A204.1 (cell line): ENCODE results near the gene SLC17A3.

Source experiments
- FAIRE-seq: peaks from 2 replicates; lab custom pipeline; 2012; peaks lifted over from hg19 to GRCh38; lab: Jason Lieb, UNC

SLC17A3 gene

DNA sequence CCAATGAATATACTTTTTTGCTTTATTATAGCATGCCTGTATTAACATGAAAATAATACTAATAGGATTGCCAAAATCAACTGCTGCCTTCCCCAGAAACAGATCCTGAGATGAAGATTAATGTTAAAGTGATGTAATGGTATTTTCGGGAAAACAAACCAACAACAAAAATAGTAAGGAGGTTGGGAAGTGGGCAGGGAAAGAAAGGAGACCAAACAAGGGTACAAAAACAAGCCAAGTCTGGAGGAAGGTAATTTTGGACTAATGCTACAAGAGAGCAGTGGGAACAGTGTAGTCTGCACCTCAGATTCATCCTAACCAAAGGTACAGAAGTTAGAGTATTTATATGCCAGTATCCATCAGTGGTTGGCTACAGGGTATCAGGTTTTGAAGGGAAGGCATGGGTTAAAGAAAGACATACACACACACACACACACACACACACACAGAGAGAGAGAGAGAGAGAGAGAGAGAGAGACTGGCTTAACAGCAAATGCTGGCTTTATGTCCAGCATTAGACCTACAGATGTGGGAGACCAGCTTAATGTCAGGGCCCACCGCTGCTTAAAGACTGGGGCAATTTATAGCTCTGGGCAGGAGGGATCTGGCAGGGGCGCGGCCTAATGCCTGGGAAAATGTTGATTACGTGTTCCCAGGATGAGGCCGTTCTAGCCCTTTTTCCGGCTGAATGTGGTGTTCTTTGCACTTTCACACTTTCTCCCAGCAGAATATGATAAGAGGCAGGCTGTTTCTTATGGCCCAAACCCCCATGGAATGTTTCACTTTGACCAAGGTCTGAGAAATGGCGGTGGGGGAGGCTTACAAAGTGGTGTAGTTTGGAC is 38.4 kb downstream of the SLC17A3 start:
- no peak for FAIRE-seq

DNA sequence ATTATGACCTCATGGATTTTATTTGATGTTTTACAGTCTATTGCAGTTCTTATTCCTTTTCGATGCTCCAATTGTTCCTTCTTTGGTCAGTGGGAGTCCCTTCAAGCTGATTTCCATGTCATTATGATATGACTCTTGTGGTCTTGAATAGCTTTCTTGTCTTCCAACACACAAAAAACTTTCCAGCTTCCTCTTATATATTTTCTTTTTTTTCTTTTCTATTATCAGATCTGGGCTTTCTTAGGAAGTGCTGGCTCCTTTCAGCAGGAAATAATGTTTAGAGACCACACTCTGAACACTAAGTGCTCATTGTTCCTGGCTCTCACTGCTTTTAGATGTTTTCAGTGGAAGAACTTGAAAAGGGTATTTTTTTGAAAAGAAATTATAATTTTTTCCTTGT is 39.1 kb downstream of the SLC17A3 start:
- FAIRE-seq, result no peak

DNA sequence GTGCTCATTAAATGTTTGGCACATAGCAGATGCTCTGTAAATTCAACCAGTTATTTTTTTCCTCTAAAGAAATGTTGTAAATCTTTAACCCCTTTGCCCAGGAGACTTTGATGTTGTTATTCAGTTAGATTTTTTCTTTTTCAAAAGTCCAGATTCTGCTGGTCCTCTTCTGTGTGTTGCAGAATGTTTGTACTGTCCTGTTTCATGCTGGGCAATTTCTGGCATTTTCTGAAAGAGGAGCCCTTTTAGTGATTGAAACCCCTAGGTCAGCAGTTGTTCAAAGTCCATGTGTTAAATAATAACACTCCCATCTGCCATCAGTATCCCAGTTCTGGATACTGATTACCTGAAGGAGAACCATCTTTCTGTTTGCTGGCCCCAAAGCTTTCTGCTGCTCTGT is 40.9 kb downstream of the SLC17A3 start:
- FAIRE-seq, result no peak

DNA sequence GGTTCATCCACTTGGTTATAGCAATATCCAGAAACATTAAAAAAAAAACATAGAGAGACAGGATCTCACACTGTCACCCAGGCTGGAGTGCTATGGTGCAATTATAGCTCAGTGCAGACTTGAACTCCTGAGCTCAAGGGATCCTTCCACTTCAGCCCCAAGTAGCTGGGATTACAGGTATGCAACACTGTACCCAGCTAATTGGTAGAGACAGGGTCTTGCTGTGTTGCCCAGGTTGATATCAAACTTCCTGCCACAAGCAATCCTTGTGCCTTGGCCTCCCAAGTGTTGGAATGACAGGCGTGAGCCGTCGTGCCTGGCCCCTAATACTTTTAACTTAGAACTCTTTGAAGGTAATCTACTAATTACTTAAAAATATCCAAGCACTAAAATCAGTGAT is 41.4 kb downstream of the SLC17A3 start:
- no peak for FAIRE-seq

DNA sequence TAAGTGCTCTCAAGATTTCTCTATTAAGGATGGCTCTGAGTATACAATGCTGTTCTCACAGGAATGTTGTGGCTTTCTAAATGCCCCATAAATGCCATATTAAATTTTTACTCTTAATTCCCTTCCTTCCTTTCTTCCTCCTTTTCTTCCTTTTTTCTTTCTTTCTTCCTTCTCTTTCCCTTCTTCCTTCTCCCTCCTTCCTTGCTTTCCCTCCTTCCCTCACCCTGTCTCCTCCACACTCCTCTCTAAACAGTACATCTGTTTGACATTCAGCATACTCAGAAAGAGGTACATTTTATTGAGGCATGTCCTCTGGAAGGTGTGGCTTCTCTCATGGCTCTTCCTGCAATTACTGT is 41.8 kb downstream of the SLC17A3 start:
- no peak for FAIRE-seq

DNA sequence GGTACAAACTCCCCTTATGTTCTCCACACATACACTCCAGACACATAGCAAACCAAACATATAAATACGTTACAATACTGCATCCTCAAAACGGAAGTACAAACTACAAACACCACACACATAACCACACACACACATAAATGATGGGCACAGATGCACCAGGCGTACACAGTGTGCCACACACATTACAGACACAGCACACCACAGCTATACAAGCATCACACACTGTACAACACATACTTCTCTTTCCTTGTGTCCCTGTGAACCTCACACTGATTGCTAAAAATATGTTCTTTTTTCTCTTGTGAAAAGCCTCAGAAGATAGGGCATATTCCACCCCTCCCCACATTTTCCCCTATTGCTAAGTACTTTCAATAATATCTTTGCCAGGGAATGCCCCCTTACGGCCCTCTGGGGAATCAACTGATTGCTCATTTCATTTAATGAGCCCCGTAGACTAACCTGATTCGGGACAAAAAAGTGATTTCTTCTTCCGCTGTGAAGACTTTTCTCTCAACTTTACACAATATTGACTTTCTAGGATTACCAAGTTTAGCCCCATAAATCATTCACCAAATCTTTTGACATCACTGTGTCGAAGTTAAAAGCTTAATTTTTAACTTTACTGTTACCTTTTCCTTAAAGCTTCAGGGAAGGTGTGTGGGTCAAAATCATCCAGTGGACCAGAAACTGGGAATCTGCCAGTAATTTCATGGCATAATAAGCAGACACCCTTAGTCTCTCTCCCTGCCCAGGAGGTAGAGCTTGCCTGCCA is 42.3 kb downstream of the SLC17A3 start, which contains the start of gene SLC17A1:
Gene SLC17A1, minus strand, starts transcription at position 521 of the 775 bp plus-strand sequence. CDS start 1,495 bp downstream, outside the sequence.
- FAIRE-seq, result no peak

DNA sequence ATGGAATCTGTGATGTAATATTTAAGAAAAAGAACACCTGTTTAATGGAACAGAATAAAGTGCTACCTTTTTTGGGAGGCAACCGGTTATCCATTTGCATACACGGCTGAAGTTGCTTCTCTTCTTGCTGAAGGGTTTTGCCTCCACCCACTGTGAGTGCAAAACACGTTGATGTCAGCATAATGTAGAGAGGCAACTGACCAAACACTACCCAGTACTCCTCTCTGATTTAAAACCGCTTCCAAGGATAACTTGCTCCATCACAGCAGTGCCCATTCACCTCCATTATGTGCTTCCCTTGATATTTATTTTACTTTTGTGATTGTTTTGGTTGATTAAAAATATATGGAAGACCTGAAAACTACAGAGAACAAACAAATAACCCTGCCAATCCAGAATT is 43.6 kb downstream of the SLC17A3 start:
- no peak for FAIRE-seq

DNA sequence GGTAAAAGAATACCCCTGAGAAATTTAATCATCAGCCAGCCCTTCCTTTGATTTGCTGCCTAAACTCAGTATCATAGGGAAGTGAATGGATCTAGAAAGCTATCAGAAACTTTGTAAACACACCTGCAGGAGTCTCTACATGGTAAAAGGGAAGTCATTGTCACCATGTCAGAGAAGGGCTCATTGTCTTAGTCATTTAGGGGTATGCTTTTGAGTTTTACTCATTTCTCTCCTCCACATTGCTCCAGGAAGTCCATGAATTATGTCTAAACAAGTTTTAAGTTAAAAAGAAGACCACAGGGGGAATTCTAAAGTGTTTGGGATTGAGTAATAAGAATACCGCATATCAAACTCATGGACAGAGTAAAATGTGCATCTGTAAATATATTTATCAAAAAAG is 44.7 kb downstream of the SLC17A3 start:
- no peak for FAIRE-seq

DNA sequence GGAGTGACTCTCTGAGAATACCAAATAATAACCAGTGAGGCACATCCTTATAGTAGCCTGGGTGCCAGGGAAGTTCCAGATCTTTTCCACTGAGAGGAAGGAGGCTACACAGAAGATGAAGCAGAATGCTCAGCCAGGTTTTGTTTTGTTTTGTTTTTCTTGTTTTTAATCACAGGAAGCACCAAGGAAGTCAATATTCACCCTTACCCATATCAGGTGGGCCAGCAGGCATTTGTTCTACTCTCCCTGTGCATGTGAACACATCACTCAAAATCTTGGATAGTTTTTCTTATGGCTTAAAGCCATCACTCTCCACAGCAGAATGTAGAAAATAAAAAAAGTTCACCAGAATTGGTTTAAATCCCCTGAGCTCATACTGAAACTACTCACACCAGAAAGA is 52.7 kb downstream of the SLC17A3 start:
- FAIRE-seq, result no peak

DNA sequence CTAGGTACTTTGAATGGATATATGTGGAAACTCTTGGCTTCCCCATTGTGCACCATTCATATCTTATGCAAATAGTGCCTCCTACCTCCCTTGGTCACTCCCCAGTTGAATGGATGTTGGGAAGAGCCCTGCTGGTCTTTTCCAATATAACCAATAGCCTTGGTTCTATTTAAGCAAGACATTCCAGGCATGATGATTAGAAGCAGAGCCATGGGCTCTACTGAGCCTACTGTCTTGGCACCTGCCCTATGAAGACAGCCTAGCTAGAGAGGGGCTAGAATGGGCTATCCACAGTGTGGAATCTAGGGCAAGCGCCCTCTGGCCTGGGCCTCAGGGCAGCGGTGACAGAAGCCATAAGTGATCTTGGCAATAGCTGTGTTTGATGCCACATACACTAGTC is 57.8 kb downstream of the SLC17A3 start:
- FAIRE-seq, result no peak

DNA sequence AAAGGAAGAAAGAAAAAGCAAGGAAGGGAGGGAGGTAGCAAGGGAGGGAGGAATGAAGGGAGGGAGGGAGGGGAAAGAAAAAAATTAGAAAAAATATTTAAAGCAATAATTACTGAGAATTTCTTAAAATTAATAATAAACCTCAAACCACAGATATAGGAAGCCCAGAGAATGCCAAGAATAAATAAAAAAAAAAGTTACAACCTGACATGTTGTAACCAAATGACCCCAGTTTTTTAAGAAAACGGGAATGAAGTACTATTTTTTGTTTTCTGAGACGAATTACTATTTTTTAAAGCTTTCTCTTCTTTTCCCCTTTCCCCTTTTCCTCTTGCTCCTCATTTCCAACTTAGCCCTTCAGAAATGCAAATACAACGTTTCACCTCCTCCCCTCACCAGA is 58.8 kb downstream of the SLC17A3 start:
- FAIRE-seq, result no peak

DNA sequence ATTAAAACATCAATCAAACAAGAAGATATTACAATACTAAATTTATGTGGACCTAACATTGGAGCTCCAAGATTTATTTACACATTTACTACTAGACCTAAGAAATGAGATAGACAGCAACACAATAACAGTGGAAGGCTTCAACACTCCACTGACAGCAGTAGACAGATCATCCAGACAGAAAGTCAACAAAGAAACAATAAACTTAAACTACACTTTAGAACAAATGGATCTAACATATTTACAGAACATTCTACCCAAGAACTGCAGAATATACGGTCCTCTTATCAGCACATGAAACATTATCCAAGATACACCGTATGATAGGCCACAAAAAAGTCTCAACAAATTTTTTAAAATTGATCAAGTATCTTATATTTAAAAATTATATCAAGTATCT is 69.2 kb downstream of the SLC17A3 start:
- FAIRE-seq, result no peak

DNA sequence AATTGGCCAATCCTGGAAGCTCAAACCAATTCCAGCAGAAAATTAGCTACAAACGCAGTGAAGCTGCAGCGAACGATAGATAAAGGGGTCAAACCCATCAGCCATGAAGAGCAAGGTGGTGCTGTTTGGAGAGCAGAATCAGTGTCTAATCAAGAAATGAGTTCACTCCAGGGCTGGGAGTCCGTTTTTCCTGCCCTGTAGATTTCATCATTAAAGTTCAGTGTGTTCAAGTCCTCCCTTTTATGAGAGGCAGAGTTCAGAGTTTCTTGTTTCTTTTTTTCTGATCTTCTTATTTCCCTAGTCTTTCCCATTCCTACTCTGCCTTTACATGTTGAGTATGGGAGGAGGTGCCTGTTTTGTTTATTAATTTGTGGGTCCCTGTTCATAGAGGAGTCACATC is 72.6 kb downstream of the SLC17A3 start:
- FAIRE-seq, result no peak
